Skeletal muscle tissue (tissue), 4 donors: ENCODE data around the gene NOTCH2. TPM values are rescaled to one million over a fixed set of nuclear protein-coding genes. Genes with fewer than 3 reads are reported as not detected.

Source experiments
- H3K27ac ChIP-seq: one replicate; pipeline ENCODE4 v1.7.0; 2013; ENCODE audit warnings: mild to moderate bottlenecking, low read depth, low read length, inconsistent platforms
- H3K27me3 ChIP-seq, 3 donors: one replicate each; pipeline ENCODE4 v1.7.0; 2013; ENCODE audit warnings: low read length in 3 of 3; ENCODE audit not compliant: control insufficient read depth in 3 of 3, insufficient read depth in 3 of 3
- H3K36me3 ChIP-seq, 3 donors: one replicate each; pipeline ENCODE4 v1.7.0; 2013; ENCODE audit warnings: low read length in 3 of 3; ENCODE audit not compliant: control insufficient read depth in 3 of 3, insufficient read depth in 3 of 3
- H3K4me1 ChIP-seq, 3 donors: one replicate each; pipeline ENCODE4 v1.7.0; 2013; ENCODE audit warnings: low read length in 3 of 3, mild to moderate bottlenecking in 3 of 3; ENCODE audit not compliant: control insufficient read depth in 3 of 3, insufficient read depth in 3 of 3
- H3K4me3 ChIP-seq, 3 donors: one replicate each; pipeline ENCODE4 v1.7.0; 2013; ENCODE audit warnings: low read length in 3 of 3
- H3K9ac ChIP-seq, 3 donors: one replicate each; pipeline ENCODE4 v1.7.0; 2013; ENCODE audit warnings: low read length in 3 of 3, mild to moderate bottlenecking in 3 of 3, moderate library complexity in 2 of 3, low read depth in 1 of 3
- H3K9me3 ChIP-seq, 3 donors: one replicate each; pipeline ENCODE4 v1.7.0; 2013; ENCODE audit warnings: low read length in 3 of 3; ENCODE audit not compliant: control insufficient read depth in 3 of 3
- total RNA-seq: library from RNA; depleted of rRNA; stranded (reverse); fragments of >200 nt; gene quantifications from one replicate; pipeline ENCODE4 v1.2.3, GENCODE V29; 2014
- donor health status: Osteomylitis.

Gene NOTCH2
- total RNA-seq, 1 donor from 2014 or later = 101 TPM

- Histone ChIP-seq H3K27ac (no peak overlapping the region), H3K4me1 (peaks cover 0 to 4% (median 0%) of the 10 kb centered on the region in 3 donors), H3K4me3 (no peak overlapping the region), H3K36me3 (peaks cover 32 to 52% (median 47%) of the 10 kb centered on the region in 3 donors), H3K9ac (no peak overlapping the region), H3K27me3 (no peaks in the 10 kb centered on the region), H3K9me3 (no peaks in the 10 kb centered on the region)
Observed at GRCh38 chr1:119929643-119930315, 139.7 kb downstream of the NOTCH2 start.

GRCh38 chr1:119926553-119926952 lies 142.9 kb downstream of the NOTCH2 start:
- Histone ChIP-seq H3K9me3 (no peaks in the 10 kb centered on the region), H3K36me3 (peaks cover 36 to 59% (median 57%) of the 10 kb centered on the region in 3 donors), H3K4me1 (peaks cover 0 to 4% (median 0%) of the 10 kb centered on the region in 3 donors), H3K27me3 (no peaks in the 10 kb centered on the region), H3K4me3 (no peak overlapping the region), H3K27ac (no peak overlapping the region), H3K9ac (no peak overlapping the region)

DNA sequence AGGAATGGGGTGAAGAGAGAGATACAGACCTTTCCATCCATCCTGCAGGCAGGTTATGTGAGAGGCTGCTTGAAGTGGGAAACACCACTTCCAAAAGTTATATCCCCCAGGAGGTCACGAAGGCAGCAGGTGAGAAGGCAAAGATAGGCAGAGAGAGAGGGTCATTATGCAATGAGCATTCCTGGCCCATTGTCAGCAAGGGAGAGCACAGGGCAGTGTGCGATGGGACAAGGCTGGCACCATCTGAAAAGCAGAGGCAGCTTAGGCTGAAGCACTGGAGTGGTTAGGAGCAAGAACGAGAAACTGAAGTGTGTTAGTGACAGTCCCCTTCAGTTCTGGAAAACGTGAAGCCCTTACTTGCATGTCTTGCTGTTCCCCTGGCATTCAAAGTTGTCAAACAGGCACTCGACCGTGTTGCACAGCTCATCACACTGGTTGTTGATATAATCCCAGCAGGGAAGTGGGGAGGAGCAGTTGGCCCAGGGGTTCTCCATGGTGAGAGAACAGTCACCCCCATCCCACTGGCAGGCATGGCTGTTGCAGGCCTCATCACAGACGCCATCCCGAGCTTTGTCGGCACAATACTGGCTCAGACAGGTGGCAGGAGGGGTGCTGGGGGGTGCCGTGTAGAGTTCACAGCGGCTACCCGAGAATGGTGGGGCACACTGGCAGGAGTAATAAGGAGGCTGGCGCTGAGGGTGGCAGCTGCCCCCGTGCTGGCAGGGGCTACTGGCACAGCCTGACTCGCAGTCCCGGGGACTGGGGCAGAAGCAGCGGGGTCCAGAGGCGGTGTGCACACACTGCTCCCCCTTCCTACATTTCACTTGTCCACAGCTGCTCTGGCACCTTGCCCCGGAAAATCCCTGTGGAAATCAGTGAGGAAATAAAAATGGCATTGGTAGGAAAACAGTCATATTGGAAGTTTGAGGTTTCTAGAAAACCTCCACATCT lies 144.2 kb downstream of the NOTCH2 start:
- Histone ChIP-seq H3K36me3 (peaks cover 38 to 70% (median 66%) of the 10 kb centered on the region in 3 donors), H3K27ac (no peak overlapping the region), H3K9me3 (no peaks in the 10 kb centered on the region), H3K4me3 (no peak overlapping the region), H3K4me1 (peaks cover 0 to 4% (median 0%) of the 10 kb centered on the region in 3 donors), H3K9ac (no peak overlapping the region), H3K27me3 (no peaks in the 10 kb centered on the region)

DNA sequence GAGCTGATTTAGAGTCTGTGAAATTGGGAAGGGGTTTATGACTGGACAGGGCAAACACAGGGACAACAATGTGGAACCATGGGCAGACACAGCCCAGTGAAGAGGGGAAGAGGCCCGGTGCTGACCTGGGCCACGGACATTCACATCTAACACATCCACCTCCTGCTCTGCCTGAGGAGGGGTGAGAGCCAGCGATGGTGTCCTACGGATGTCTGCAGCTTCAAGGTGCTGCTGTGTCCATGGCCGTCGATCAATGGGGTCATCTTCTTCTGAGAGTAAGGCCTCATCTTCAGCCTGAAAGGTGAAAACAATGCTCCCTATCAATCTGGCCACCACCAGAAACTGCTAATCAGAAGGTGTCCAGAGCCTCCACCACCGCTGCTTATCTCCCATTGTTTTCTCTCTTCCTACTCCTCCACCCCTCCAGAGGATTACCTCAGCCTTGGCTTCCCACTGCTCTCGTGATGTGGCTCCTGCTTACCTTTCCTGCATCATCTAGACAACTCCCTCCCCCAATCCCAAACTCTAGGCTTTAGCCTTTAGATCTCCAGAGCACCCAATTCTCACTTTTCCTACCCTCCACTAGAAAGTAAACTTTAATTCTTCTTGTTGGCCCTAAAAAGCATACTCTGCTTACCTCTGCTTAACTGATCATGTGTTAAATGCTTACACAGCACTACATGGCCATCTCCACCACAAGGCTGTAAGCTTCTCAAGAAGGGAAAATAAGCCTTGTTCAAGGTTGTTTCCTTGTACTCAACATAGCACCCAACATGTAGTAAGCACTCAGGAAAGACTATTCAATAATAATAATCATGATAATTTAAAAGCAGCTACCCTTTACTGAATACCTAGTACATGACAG lies 149.1 kb downstream of the NOTCH2 start:
- H3K4me3 ChIP-seq = no peak overlapping the region

GRCh38 chr1:119919241-119919640 lies 150.2 kb downstream of the NOTCH2 start:
- no peak overlapping the region for H3K4me3 ChIP-seq

More for the DNA sequence above, 149.1 kb downstream of the NOTCH2 start:
- H3K36me3 ChIP-seq = peaks cover 48 to 91% (median 82%) of the 10 kb centered on the region in 3 donors
- no peaks in the 10 kb centered on the region for H3K4me1 ChIP-seq
- no peak overlapping the region for H3K9ac ChIP-seq
- H3K9me3 ChIP-seq = no peaks in the 10 kb centered on the region
- no peak overlapping the region for H3K27ac ChIP-seq
- H3K27me3 ChIP-seq = no peaks in the 10 kb centered on the region

GRCh38 chr1:119918301-119918700 lies 151.2 kb downstream of the NOTCH2 start:
- peaks cover 44 to 88% (median 81%) of the 10 kb centered on the region in 3 donors for H3K36me3 ChIP-seq

More at GRCh38 chr1:119919241-119919640, 150.2 kb downstream of the NOTCH2 start:
- no peak overlapping the region for H3K27ac ChIP-seq
- H3K27me3 ChIP-seq = no peaks in the 10 kb centered on the region
- H3K4me1 ChIP-seq = no peaks in the 10 kb centered on the region
- peaks cover 49 to 90% (median 85%) of the 10 kb centered on the region in 3 donors for H3K36me3 ChIP-seq
- no peaks in the 10 kb centered on the region for H3K9me3 ChIP-seq
- H3K9ac ChIP-seq = no peak overlapping the region

GRCh38 chr1:119917304-119918055 lies 152.0 kb downstream of the NOTCH2 start:
- Histone ChIP-seq H3K9ac (no peak overlapping the region), H3K27ac (no peak overlapping the region), H3K4me1 (no peaks in the 10 kb centered on the region), H3K36me3 (peaks cover 40 to 80% (median 73%) of the 10 kb centered on the region in 3 donors), H3K9me3 (no peaks in the 10 kb centered on the region), H3K4me3 (no peak overlapping the region), H3K27me3 (no peaks in the 10 kb centered on the region)

More at GRCh38 chr1:119918301-119918700, 151.2 kb downstream of the NOTCH2 start:
- Histone ChIP-seq H3K27ac (no peak overlapping the region), H3K9ac (no peak overlapping the region), H3K9me3 (no peaks in the 10 kb centered on the region), H3K27me3 (no peaks in the 10 kb centered on the region), H3K4me3 (no peak overlapping the region), H3K4me1 (no peaks in the 10 kb centered on the region)

DNA sequence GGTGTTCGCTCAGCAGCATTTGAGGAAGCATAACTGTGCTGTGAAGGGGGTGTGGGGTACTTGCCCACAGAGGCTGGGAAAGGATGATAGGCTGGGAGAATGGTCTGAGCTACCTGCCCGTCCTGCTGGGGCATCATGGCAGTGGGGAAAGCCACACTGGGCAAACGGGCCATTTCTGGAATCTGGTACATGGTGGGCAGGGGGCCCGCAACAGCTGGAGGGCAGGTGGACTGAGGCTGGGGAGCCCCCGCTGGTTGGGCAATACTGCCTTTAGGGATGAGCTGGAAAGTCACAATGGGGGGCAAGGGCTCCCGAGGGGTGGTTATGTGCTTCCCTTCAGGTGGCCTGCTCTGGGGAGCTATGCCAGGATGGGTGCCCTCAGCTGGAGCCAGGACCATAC lies 153.9 kb downstream of the NOTCH2 start:
- Histone ChIP-seq H3K4me1 (no peaks in the 10 kb centered on the region), H3K9ac (no peak overlapping the region), H3K9me3 (no peaks in the 10 kb centered on the region), H3K4me3 (no peak overlapping the region), H3K36me3 (peaks cover 32 to 60% (median 60%) of the 10 kb centered on the region in 3 donors), H3K27ac (no peak overlapping the region), H3K27me3 (no peaks in the 10 kb centered on the region)

GRCh38 chr1:119914071-119914470 lies 155.4 kb downstream of the NOTCH2 start:
- Histone ChIP-seq H3K4me1 (no peaks in the 10 kb centered on the region), H3K27me3 (no peaks in the 10 kb centered on the region), H3K36me3 (peaks cover 23 to 47% (median 46%) of the 10 kb centered on the region in 3 donors), H3K9me3 (no peaks in the 10 kb centered on the region), H3K27ac (no peak overlapping the region), H3K4me3 (no peak overlapping the region), H3K9ac (no peak overlapping the region)
